MM.1S (cell line): ENCODE measurements around the gene TSHZ2.
"Not testable (repeated sequence)": the region's sequence is repeated elsewhere in the genome, so short reads cannot be mapped to it uniquely, and the experiment has no call there.

ENCODE experiments used
- CTCF ChIP-seq: fragments of 300-600 bp; sonication (generic); IDR thresholded peaks from 2 replicates; pipeline ENCODE4 v1.5.1; 2016; ENCODE audit warnings: antibody characterized with exemption, low read length, mixed read lengths
- EZH2 ChIP-seq: fragments of 300-600 bp; sonication (generic); optimal IDR thresholded peaks from 2 replicates; pipeline ENCODE3; 2017; ENCODE audit warnings: low read depth, mild to moderate bottlenecking, antibody characterized with exemption, low read length, mixed read lengths
- EZH2phosphoT487 ChIP-seq: fragments of 300-600 bp; sonication (generic); IDR thresholded peaks from 2 replicates; pipeline ENCODE4 v1.6.1; 2018; ENCODE audit warnings: antibody characterized with exemption, low read length

GRCh38 chr20:53436927-53437326 lies 464.8 kb downstream of the TSHZ2 start:
- TF ChIP-seq EZH2, CTCF, EZH2phosphoT487: not testable (repeated sequence)
